ENCODE measurements around the gene PCNX1.

The PCNX1 gene

DNA sequence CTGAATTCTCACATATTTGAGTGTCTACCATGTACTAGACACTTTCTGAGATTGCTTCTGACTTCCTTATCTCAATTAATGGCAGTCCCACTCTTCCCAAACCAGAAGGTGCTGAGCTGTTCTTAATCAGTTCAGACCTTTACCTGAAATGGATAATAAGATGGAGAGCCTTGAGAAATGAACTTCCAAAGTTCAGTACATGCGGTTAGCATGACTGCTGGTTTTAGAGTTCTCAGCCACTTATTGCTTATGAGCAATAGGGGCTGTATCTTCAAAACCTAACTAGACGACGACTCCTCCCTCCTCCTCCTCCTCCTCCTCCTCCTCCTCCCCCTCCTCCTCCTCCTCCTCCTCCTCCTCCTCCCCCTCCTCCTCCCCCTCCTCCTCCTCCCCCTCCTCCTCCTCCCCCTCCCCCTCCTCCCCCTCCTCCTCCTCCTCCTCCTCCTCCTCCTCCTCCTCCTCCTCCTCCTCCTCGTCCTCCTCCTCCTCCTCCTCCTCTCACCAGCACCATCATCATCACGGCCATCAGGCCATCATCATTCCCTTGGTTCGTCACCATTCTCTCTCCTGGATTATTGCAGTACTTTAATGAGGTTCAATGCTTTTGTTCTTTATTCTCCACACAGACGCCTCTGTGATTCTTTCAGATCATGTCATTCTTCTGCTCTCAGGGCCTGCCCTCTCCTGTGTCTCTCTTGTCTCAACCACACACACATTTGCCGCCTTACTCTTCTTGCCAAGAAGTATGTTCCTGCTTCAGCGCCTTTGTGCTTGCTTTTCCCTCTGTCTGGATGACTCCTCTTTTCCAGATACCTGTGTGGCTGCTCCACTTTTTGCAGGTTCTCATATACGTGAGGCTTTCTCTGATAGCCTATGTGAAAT, 2.7 kb downstream of the PCNX1 start:
- no peak overlapping the region for H3K27ac ChIP-seq (ENCODE audit: low read depth, low read length)
- H3K4me3 ChIP-seq (ENCODE audit: insufficient read depth, low read length, poor library complexity, severe bottlenecking) = no peak overlapping the region
- peaks cover 3% of the 10 kb centered on the region; the same call in 1 of the 2 replicates for H3F3A ChIP-seq (ENCODE audit: insufficient read depth)
- no peak overlapping the region for H2AFZ ChIP-seq (ENCODE audit: low read depth, low read length, severe bottlenecking)
- H3K9me3 ChIP-seq (ENCODE audit: insufficient read depth, low read length) = no peaks in the 10 kb centered on the region
- H3K36me3 ChIP-seq (ENCODE audit: low read length) = 0 out of 2 replicates have a peak, but pooled peaks cover 3% of the 10 kb centered on the region
- H4K20me1 ChIP-seq (ENCODE audit: low read depth, low read length) = peaks cover 13% of the 10 kb centered on the region; the same call in 1 of the 2 replicates
- H3K27me3 ChIP-seq (ENCODE audit: low read length) = no peaks in the 10 kb centered on the region
- H3K79me2 ChIP-seq (ENCODE audit: insufficient read depth, low read length) = peaks cover 54% of the 10 kb centered on the region
- no peak overlapping the region for H3K9ac ChIP-seq (ENCODE audit: low read length)
- no peak overlapping the region for H3K4me2 ChIP-seq (ENCODE audit: low read depth, low read length, poor library complexity, severe bottlenecking)
- TF ChIP-seq CTCF (IDR thresholded peaks at IDR 0.05; ENCODE audit: insufficient read depth, low read length, poor library complexity, severe bottlenecking) (no peak), EZH2phosphoT487 (conservative IDR thresholded peaks at IDR 0.05; ENCODE audit: low read length) (no peak)
- no peaks in the 10 kb centered on the region for H3K9me2 ChIP-seq (replicated peaks; ENCODE audit: insufficient read depth, low read length)

GRCh38 chr14:70915415-70915814, 8.2 kb downstream of the PCNX1 start:
- Histone ChIP-seq H3F3A (ENCODE audit: insufficient read depth) (no peaks in the 10 kb centered on the region), H2AFZ (ENCODE audit: low read depth, low read length, severe bottlenecking) (no peak overlapping the region), H3K4me3 (ENCODE audit: insufficient read depth, low read length, poor library complexity, severe bottlenecking) (no peak overlapping the region), H3K9me2 (replicated peaks; ENCODE audit: insufficient read depth, low read length) (no peaks in the 10 kb centered on the region), H3K4me2 (ENCODE audit: low read depth, low read length, poor library complexity, severe bottlenecking) (no peak overlapping the region), H4K20me1 (ENCODE audit: low read depth, low read length) (peaks cover 10% of the 10 kb centered on the region; the same call in 1 of the 2 replicates), H3K36me3 (ENCODE audit: low read length) (0 out of 2 replicates have a peak, but pooled peaks cover 3% of the 10 kb centered on the region), H3K27ac (ENCODE audit: low read depth, low read length) (no peak overlapping the region), H3K9ac (ENCODE audit: low read length) (no peak overlapping the region), H3K79me2 (ENCODE audit: insufficient read depth, low read length) (peaks cover 52% of the 10 kb centered on the region), H3K9me3 (ENCODE audit: insufficient read depth, low read length) (no peaks in the 10 kb centered on the region), H3K27me3 (ENCODE audit: low read length) (no peaks in the 10 kb centered on the region)
- no peak for TF ChIP-seq CTCF (IDR thresholded peaks at IDR 0.05; ENCODE audit: insufficient read depth, low read length, poor library complexity, severe bottlenecking)
- TF ChIP-seq EZH2phosphoT487 (conservative IDR thresholded peaks at IDR 0.05; ENCODE audit: low read length) = no peak

GRCh38 chr14:70916300-70916699, 9.0 kb downstream of the PCNX1 start:
- H3K4me2 ChIP-seq (ENCODE audit: low read depth, low read length, poor library complexity, severe bottlenecking) = no peak overlapping the region
- H2AFZ ChIP-seq (ENCODE audit: low read depth, low read length, severe bottlenecking) = no peak overlapping the region
- H3K79me2 ChIP-seq (ENCODE audit: insufficient read depth, low read length) = peaks cover 52% of the 10 kb centered on the region
- H4K20me1 ChIP-seq (ENCODE audit: low read depth, low read length) = peaks cover 10% of the 10 kb centered on the region; the same call in 1 of the 2 replicates
- H3K36me3 ChIP-seq (ENCODE audit: low read length) = 0 out of 2 replicates have a peak, but pooled peaks cover 3% of the 10 kb centered on the region
- H3F3A ChIP-seq (ENCODE audit: insufficient read depth) = no peaks in the 10 kb centered on the region
- no peak overlapping the region for H3K27ac ChIP-seq (ENCODE audit: low read depth, low read length)
- no peak overlapping the region for H3K4me3 ChIP-seq (ENCODE audit: insufficient read depth, low read length, poor library complexity, severe bottlenecking)
- H3K27me3 ChIP-seq (ENCODE audit: low read length) = no peaks in the 10 kb centered on the region
- no peak overlapping the region for H3K9ac ChIP-seq (ENCODE audit: low read length)
- H3K9me2 ChIP-seq (replicated peaks; ENCODE audit: insufficient read depth, low read length) = no peaks in the 10 kb centered on the region
- TF ChIP-seq EZH2phosphoT487 (conservative IDR thresholded peaks at IDR 0.05; ENCODE audit: low read length) (no peak), CTCF (IDR thresholded peaks at IDR 0.05; ENCODE audit: insufficient read depth, low read length, poor library complexity, severe bottlenecking) (no peak)
- no peaks in the 10 kb centered on the region for H3K9me3 ChIP-seq (ENCODE audit: insufficient read depth, low read length)

Measured in SU-DHL-6 (cell line).